Stimulated activated CD4-positive, alpha-beta T cell treated with anti-CD3 and anti-CD28 coated beads, Interleukin-1b, Interleukin-23, amount 100 ng/mL, for 24 hours (primary cell): ENCODE data around the gene LAGE3.

Experiments used
- DNase-seq, 4 experiments: peaks; one replicate each; pipeline ENCODE4 v3.0.0-alpha.2; 2020; ENCODE audit warnings: low read depth in 4 of 4, low spot score in 1 of 4

The LAGE3 gene

DNA sequence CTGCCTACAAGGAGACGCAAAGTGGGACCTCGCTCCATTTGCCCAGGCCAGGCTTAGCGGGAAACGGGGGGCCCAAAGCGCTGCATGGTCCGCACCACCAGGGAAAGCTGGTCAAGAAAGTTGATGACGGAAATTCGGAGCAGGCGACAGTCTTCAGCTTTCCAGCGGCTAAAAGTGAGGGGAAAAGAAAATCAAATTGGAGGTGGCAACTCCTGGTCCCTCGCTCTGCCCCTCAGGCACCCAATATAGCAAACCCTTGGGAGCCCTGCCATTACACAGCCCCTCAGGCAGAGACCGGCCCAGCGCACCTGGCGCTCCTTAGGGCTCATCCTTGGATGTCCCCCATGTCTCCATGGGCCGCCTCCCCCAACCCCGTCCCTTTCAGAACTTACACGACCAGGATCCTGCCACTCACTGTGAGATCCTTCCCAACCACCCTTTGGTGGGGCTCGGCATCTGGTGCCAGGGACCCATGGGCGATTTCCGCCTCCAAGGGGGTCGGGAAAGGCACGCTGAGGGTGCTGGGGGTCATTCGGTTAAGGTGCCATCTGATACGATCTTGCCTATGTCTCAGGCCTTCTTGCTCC lies 1.1 kb downstream of the LAGE3 start:
- no peak for DNase-seq

- no peak for DNase-seq
These were observed 2.3 kb downstream of the LAGE3 start for GRCh38 chrX:154476821-154477220.

DNA sequence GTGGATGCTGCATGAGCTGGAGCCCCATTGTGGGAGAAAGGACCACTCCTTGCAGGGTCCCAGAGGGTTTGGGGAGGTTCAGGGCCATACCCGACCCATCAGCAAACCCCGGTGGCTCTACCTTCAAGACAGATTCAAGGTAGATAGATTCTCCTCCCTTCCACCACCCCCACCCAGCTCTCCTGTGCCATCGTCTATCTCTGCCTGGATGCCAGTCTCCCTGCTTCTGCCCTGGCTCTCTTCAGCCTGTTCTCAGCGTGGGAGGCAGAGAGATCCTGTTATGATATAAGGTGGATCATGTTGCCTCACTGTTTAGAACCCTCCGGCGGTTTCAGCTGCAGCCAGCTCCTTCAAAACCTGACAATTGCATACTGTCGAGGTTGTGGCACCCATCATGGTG lies 5.4 kb downstream of the LAGE3 start:
- no peak for DNase-seq

- DNase-seq, result no peak
These were observed 6.1 kb downstream of the LAGE3 start for GRCh38 chrX:154472685-154473632.

- DNase-seq, result no peak
These were observed 7.0 kb downstream of the LAGE3 start for GRCh38 chrX:154471839-154472684.

GRCh38 chrX:154470914-154471568 lies 8.0 kb downstream of the LAGE3 start:
- no peak for DNase-seq

DNA sequence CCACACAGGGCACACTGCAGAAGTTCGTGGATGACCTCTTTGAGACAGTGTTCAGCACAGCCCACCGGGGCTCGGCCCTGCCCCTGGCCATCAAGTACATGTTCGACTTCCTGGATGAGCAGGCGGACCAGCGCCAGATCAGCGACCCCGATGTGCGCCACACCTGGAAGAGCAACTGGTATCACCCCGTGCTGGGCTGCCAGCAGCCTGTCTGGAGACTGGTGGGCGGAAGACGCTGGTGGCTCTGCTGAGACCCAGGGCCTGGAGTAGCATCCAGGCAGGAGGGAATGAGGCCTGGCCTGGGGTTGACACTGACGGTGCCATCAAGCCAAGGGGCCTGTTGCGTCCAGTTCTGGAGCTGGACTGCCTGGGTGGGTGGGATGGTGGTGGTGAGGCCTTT lies 8.6 kb downstream of the LAGE3 start:
- DNase-seq, result no peak

DNA sequence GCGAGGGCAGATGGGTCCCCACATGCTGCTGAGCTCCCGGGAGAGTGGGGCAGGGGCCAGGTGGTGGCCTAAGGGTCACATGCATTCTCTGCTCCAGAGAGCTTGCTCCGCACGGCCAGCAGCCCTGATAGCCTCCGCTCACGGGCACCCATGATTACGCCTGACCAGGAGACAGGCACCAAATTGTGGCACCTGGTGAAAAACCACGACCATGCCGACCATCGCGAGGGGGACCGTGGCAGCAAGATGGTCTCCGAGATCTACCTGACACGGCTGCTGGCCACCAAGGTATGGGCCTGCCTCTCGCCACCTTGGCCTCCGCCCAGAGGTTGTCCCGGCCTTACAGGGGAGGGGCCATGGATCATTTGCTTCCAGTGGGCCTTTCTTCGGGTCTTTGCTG lies 9.2 kb downstream of the LAGE3 start:
- DNase-seq, result no peak

DNA sequence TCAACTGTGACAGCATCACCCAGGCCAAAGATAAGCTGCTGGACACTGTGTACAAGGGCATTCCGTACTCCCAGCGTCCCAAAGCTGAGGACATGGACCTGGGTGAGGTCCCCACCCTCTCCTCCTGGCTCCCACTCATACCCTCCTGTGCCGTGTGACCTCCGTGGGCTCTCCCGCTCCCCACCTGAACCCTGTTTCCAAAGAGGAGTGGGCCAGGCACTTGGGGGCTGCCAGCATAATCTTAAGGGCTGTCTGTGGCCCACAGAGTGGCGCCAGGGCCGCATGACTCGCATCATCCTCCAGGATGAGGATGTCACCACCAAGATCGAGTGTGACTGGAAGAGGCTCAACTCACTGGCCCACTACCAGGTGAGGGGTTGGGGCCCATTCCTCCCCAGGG lies 10.0 kb downstream of the LAGE3 start:
- DNase-seq, result no peak

- DNase-seq, result no peak
These were observed 10.9 kb downstream of the LAGE3 start for GRCh38 chrX:154468217-154468616.

- DNase-seq, result no peak
These were observed 11.5 kb downstream of the LAGE3 start for GRCh38 chrX:154467556-154467955.

DNA sequence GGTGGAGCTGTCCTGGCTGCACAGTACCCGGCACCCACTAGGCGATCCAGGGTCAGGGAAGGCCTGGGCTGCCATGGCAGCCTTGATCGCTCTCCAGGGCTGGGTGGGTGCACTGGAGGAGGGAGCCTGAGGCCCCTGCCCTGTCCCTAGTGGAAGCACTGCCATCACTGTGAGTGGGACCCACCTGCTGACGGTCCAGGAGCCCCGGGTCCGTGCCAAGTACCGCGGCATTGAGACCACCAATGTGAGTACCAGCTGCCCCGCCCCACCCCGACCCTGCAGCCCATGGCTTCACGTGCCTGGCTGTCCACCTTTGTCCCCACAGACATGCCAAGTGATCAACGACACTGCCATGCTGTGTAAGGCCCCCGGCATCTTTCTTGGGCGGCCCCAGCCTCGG lies 12.2 kb downstream of the LAGE3 start:
- DNase-seq, result no peak

DNA sequence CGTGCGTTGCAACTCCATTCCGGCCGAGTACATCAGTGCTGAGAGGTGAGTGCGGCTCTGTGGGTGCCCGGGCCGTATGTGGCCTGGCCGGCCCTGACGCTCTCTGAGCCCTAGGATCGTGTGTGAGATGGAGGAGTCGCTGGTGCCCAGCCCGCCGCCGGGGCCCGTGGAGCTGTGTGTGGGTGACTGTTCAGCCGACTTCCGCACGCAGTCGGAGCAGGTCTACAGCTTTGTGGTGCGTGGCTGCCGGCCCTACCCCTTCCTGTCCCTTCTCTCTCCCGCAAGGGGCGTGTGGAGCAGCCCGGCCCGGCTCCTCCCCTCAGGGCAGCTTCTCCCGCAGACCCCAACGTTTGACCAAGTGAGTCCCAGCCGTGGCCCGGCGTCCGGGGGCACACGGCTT lies 13.0 kb downstream of the LAGE3 start:
- no peak for DNase-seq

GRCh38 chrX:154465601-154466000 lies 13.5 kb downstream of the LAGE3 start:
- no peak for DNase-seq

DNA sequence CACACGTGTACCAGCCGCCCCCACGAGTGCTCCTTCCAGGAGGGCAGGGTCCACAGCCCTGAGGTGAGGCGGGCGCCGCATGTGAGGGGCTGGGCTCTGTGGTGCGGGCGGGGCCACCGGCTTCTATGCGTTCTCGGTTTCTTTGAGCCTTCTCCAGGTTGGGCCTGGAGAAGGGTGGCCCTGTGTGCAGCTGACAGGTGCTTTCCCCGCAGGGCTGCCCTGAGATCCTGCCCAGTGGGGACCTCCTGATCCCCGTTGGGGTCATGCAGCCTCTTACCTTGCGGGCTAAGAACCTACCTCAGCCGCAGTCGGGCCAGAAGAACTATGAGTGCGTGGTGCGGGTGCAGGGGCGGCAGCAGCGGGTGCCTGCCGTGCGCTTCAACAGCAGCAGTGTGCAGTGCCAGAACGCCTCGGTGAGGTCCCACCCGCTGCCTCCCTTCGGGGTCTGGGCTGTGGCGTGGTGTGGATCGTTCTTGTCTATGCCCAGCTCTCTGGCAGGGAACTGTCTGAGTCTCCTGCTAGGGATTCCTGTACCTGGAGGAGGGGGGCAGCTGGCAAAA lies 14.2 kb downstream of the LAGE3 start:
- no peak for DNase-seq

DNA sequence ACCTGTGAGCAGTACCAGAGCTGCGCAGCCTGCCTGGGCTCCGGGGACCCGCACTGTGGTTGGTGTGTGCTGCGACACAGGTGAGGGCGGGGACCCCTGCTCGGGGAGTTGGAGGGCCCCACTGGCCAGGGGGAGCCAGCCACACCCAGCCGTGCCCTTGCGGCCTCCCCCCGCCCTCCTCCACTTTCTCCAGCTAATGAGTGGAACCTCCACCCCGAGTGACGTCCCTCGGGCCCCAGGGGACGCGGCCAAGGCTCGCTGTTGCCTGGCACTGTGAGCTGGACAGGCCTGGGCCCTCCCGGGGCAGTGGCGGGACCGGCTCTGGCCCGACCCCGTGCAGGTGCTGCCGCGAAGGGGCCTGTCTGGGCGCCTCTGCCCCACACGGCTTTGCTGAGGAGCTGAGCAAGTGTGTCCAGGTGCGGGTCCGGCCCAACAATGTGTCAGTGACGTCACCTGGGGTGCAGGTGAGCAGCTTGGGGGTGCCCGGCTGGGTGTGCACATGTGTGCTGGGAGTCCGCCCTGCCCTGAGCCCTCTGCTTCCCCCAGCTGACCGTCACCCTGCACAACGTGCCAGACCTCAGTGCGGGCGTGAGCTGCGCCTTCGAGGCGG lies 15.4 kb downstream of the LAGE3 start:
- no peak for DNase-seq

DNA sequence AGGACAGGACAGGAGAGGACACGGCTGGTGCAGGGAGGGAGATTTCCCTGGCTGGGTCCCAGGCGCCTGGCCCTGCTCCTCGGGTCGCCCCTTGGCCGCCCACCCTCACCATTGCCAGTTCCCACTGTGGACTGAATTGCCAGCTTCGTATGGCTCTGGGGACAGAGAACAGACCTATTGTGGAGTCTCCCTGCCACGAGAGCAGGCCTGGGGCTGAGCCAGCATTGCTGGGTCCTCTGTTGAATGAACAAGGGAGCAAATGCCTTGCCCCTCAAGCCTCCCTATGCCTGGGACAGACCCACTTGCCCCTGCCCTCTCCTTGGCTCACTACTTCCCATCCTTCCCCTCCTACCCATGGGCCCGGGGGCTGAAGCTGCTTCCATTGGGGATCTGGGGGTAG lies 16.7 kb downstream of the LAGE3 start:
- no peak for DNase-seq

DNA sequence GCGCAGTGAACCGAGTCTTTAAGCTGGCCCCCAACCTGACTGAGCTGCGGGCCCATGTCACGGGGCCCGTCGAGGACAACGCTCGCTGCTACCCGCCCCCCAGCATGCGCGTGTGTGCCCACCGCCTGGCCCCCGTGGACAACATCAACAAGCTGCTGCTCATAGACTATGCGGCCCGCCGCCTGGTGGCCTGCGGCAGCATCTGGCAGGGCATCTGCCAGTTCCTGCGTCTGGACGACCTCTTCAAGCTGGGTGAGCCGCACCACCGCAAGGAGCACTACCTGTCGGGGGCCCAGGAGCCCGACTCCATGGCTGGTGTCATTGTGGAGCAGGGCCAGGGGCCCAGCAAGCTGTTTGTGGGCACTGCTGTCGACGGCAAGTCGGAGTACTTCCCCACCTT lies 18.8 kb downstream of the LAGE3 start:
- DNase-seq, result no peak

GRCh38 chrX:154459832-154460231 lies 19.2 kb downstream of the LAGE3 start:
- no peak for DNase-seq

- DNase-seq, result no peak
These were observed 19.9 kb downstream of the LAGE3 start for GRCh38 chrX:154458954-154459778.
